Sciatic nerve (tissue), 1 donor: ENCODE data around the gene SUSD5. TPM values are rescaled to one million over a fixed set of nuclear protein-coding genes. Genes with fewer than 3 reads are reported as not detected.

Experiments used
- total RNA-seq: library from RNA; stranded (reverse); fragmentation: NEBNext Ultra II Directional; extraction: Animal tissue kit (Norgen Biotek cat#: 25700); gene quantifications from one replicate; pipeline ENCODE4 v1.2.1, GENCODE V29; 2021
- donor health status: DM: no; HTN: no; CAD: no.

SUSD5 gene
- total RNA-seq, 1 donor from 2014 or later = 1.6 TPM

Other genes with a start within 250 kb of the SUSD5 start
- 33.8 TPM for gene GLB1, start 121.7 kb downstream of the SUSD5 start, total RNA-seq
- gene TMPPE, start 121.7 kb downstream of the SUSD5 start, total RNA-seq = 6.2 TPM
- gene CRTAP, start 104.8 kb downstream of the SUSD5 start, total RNA-seq = 245 TPM
- gene FBXL2, start 58.6 kb upstream of the SUSD5 start, total RNA-seq = 22.4 TPM
- gene UBP1, start 221.6 kb upstream of the SUSD5 start, total RNA-seq = 46.3 TPM